GM18502 (cell line): ENCODE data around the gene DVL1.
A peak's percentile ranks its signal among the peaks of the same experiment; 100 is the strongest.

Experiments used
- ATAC-seq: cut with Tn5 transposase; IDR thresholded peaks from one replicate; pipeline ENCODE4 v1.9.1; 2021; ENCODE audit warnings: mild to moderate bottlenecking; ENCODE audit not compliant: unreplicated experiment, poor library complexity

The DVL1 gene

GRCh38 chr1:1314678-1315335 is 34.4 kb downstream of the DVL1 start:
- ATAC-seq: no peak

- no peak for ATAC-seq
Observed at GRCh38 chr1:1314237-1314586, 35.0 kb downstream of the DVL1 start.

- ATAC-seq: no peak
Observed at GRCh38 chr1:1313500-1314236, 35.5 kb downstream of the DVL1 start.

- ATAC-seq: no peak
Observed at GRCh38 chr1:1312450-1313314, 36.5 kb downstream of the DVL1 start.

- no peak for ATAC-seq
Observed at GRCh38 chr1:1311107-1312104, 37.8 kb downstream of the DVL1 start.

- ATAC-seq: no peak
Observed at GRCh38 chr1:1310476-1311053, 38.7 kb downstream of the DVL1 start.

- no peak for ATAC-seq
Observed at GRCh38 chr1:1310109-1310385, 39.2 kb downstream of the DVL1 start.

- ATAC-seq: no peak
Observed at GRCh38 chr1:1309251-1310108, 39.7 kb downstream of the DVL1 start.

- ATAC-seq: peak; percentile 0
Observed at GRCh38 chr1:1308756-1309250, 40.4 kb downstream of the DVL1 start.

GRCh38 chr1:1307923-1308755 is 41.1 kb downstream of the DVL1 start, which contains the start of the genes ACAP3 and PUSL1:
Gene ACAP3 (minus strand): TSS chr1:1307930. CDS start chr1:1307815, 115 bp downstream.
Gene PUSL1 (plus strand): TSS chr1:1308597. CDS start chr1:1308644, 47 bp downstream.
- ATAC-seq: peak; percentile 59

- no peak for ATAC-seq
Observed at GRCh38 chr1:1307261-1307922, 41.8 kb downstream of the DVL1 start.

- ATAC-seq: no peak
Observed at GRCh38 chr1:1306661-1307260, 42.5 kb downstream of the DVL1 start.

- ATAC-seq: no peak
Observed at GRCh38 chr1:1306070-1306660, 43.1 kb downstream of the DVL1 start.

- peak; percentile 30 for ATAC-seq
Observed at GRCh38 chr1:1305300-1306069, 43.7 kb downstream of the DVL1 start.
